ENCODE data around the gene TAP2. TPM values are rescaled to one million over a fixed set of nuclear protein-coding genes. Genes with fewer than 3 reads are reported as not detected.
"Not testable (repeated sequence)": the region's sequence is repeated elsewhere in the genome, so short reads cannot be mapped to it uniquely, and the experiment has no call there.

Gene TAP2
- total RNA-seq, 1 donor from 2014 or later, result 56.4 TPM

DNA sequence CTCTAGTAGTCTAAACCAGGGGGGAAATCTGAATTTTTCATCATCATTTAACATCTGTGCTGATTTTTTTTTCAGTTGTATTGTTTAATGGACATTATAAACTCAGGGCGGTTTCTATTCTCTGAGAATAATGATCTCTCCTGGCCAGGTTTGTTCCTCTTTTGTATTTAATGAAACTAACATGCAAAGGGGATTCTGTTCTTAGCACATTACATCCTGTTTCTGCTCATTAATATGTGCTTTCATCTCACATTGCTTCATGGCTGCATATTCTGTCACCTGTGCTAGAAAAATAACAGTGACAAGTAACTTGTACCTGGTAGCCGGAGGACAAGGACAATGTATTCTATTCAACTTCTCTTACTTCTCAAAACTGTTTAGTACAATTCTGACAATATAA, 22.5 kb downstream of the TAP2 start:
- TF ChIP-seq, protein P1, sequence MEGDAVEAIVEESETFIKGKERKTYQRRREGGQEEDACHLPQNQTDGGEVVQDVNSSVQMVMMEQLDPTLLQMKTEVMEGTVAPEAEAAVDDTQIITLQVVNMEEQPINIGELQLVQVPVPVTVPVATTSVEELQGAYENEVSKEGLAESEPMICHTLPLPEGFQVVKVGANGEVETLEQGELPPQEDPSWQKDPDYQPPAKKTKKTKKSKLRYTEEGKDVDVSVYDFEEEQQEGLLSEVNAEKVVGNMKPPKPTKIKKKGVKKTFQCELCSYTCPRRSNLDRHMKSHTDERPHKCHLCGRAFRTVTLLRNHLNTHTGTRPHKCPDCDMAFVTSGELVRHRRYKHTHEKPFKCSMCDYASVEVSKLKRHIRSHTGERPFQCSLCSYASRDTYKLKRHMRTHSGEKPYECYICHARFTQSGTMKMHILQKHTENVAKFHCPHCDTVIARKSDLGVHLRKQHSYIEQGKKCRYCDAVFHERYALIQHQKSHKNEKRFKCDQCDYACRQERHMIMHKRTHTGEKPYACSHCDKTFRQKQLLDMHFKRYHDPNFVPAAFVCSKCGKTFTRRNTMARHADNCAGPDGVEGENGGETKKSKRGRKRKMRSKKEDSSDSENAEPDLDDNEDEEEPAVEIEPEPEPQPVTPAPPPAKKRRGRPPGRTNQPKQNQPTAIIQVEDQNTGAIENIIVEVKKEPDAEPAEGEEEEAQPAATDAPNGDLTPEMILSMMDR (IDR thresholded peaks at IDR 0.05), result no peak
- Histone ChIP-seq H3K27ac (no peak overlapping the region), H3K4me3 (no peak overlapping the region), H3K36me3 (no peaks in the 10 kb centered on the region), H3K4me1 (no peaks in the 10 kb centered on the region), H3K9me3 (no peaks in the 10 kb centered on the region), H3K27me3 (no peaks in the 10 kb centered on the region)
- no peak for ATAC-seq
- intact Hi-C loops (cut with DNase I), result no loop called here
- DNase-seq, result no peak

DNA sequence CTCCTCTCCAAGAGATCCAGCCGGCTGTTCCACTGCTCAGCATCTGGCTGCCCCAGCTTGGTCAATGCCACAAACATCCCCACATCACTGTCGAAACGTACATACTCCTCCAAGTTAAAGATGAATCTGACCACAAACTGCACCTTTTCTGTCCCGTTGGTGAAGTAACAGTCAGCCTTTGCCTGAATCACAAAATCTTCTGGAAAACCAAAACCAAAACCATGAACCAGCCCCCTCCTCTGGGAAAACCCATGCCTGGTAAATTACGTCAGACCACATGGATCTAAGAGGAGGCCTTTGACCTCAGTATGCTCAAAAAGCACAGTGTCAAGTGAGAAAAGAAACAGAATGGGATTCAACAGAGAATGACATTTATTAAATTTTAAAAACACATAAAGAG, 23.4 kb downstream of the TAP2 start:
- Histone ChIP-seq H3K27me3 (no peaks in the 10 kb centered on the region), H3K9me3 (no peaks in the 10 kb centered on the region), H3K27ac (no peak overlapping the region), H3K4me3 (no peak overlapping the region), H3K36me3 (no peaks in the 10 kb centered on the region), H3K4me1 (no peaks in the 10 kb centered on the region)
- TF ChIP-seq, protein P1 (IDR thresholded peaks at IDR 0.05), result no peak
- ATAC-seq (no peak), DNase-seq (no peak)
- intact Hi-C loops (cut with DNase I), result no loop called here

DNA sequence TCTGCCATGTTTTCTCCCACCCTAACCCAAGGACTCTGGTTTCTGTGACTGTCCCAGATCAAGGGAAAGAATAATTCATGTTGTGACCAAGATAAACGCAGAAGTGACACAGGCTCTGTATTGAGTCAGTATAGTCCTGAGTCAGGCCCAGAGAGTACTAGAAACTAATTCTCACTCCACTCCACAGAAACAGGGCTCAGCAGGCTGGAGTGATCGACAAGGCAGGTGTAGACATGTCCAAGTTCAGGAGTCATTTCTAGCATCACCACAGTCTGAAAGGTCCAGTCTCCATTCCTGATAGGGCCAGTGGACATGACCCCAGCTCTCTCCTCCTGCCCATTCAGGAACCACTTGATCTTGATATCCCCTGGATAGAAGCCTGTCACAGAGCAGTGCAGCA, 24.4 kb downstream of the TAP2 start:
- TF ChIP-seq, protein P1 (IDR thresholded peaks at IDR 0.05), result no peak
- intact Hi-C loops (cut with DNase I), result no loop called here
- Histone ChIP-seq H3K4me3 (no peak overlapping the region), H3K36me3 (no peaks in the 10 kb centered on the region), H3K27ac (no peak overlapping the region), H3K4me1 (no peaks in the 10 kb centered on the region), H3K27me3 (no peaks in the 10 kb centered on the region), H3K9me3 (no peaks in the 10 kb centered on the region)
- ATAC-seq, result no peak
- no peak for DNase-seq

DNA sequence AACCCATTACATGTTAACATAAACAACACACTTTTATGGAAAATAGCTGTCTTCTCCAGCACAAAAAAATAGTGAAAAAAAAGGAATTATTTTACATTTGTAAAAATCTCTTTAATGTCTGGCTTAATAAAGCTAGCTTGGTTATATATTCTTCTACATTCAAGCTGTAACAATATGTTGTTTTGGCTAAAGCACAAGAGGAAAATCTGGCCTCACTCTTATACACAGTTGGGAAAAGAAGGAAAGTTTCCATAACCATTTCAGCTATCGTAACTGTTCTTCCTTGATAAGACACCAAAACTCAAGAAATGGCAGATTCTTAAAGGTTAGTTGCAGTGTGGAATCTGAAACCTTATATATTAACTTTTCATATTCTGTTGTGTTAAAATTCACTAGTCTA, 29.4 kb downstream of the TAP2 start:
- ATAC-seq, result no peak
- no peak overlapping the region for H3K27ac ChIP-seq
- TF ChIP-seq, protein P1 (IDR thresholded peaks at IDR 0.05), result no peak
- H3K9me3 ChIP-seq, result no peaks in the 10 kb centered on the region
- no peak overlapping the region for H3K4me3 ChIP-seq
- DNase-seq, result no peak
- intact Hi-C loops (cut with DNase I), result no loop called here
- H3K4me1 ChIP-seq, result no peaks in the 10 kb centered on the region
- no peaks in the 10 kb centered on the region for H3K36me3 ChIP-seq
- peaks cover 6% of the 10 kb centered on the region for H3K27me3 ChIP-seq

DNA sequence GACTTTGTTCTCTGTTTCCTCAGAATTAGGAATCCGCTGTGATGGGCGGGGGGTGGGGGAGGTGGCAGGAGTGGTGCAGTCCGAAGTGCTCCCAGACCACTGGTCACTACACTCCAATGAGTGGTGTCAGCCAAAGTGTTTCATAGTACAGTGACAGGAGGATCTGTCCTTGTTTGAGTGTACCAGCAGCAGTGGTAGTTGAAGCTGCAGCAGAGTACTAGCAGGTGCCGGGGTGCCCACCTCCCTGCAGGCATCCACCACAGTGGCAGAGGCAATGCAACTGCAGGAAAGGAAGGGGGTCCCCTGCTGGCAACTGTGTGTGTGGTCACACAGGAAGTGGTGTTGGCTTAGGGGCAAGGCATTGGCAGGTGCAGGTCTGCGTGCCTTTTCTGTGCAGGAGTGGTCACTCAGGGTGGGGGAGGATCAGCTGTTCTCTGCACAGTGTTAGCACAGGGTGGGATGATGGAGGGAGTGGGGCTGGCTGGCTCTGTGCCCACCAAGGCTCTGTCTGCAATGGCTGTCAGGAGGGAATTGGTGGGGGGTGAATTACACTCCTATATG, 31.4 kb downstream of the TAP2 start:
- DNase-seq (no peak), ATAC-seq (no peak)
- peaks cover 11% of the 10 kb centered on the region for H3K27me3 ChIP-seq
- TF ChIP-seq, protein P1 (IDR thresholded peaks at IDR 0.05), result no peak
- intact Hi-C loops (cut with DNase I), result no loop called here
- H3K4me1 ChIP-seq, result no peaks in the 10 kb centered on the region
- H3K27ac ChIP-seq, result no peak overlapping the region
- H3K4me3 ChIP-seq, result no peak overlapping the region
- H3K36me3 ChIP-seq, result no peaks in the 10 kb centered on the region
- no peaks in the 10 kb centered on the region for H3K9me3 ChIP-seq

DNA sequence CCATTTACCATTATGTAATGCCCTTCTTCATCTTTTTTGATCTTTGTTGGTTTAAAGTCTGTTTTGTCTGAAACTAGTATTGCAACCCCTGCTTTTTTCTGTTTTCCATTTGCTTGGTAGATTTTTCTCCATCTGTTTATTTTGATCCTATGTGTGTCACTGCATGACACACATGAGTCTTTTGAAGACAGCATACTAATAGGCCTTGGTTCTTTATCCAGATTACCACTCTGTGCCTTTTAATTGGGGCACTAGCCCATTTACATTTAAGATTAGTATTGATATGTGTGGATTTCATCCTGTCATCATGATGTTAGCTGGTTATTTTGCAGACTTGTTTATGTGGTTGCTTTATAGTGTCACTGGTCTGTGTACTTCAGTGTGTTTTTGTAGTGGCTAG, 33.1 kb downstream of the TAP2 start:
- peaks cover 11% of the 10 kb centered on the region for H3K27me3 ChIP-seq
- H3K9me3 ChIP-seq; H3K36me3 ChIP-seq; ATAC-seq; H3K4me3 ChIP-seq; DNase-seq; H3K4me1 ChIP-seq; H3K27ac ChIP-seq; intact Hi-C loops (cut with DNase I): not testable (repeated sequence)

All from upper lobe of right lung (tissue), 1 donor.